LoVo (cell line): ENCODE results near the gene ABRAXAS1.
A peak's percentile ranks its signal among the peaks of the same experiment; 100 is the strongest.
"Not testable (repeated sequence)": the region's sequence is repeated elsewhere in the genome, so short reads cannot be mapped to it uniquely, and the experiment has no call there.

ENCODE experiments used
- DNase-seq: peaks from one replicate; pipeline ENCODE4 v3.0.0-alpha.2; 2016; ENCODE audit warnings: low spot score

ABRAXAS1 gene

GRCh38 chr4:83484500-83485461 is at the start of gene ABRAXAS1:
Gene ABRAXAS1 (minus strand): TSS chr4:83485100. CDS start chr4:83485072, 28 bp downstream.
- DNase-seq, result peak; percentile 94

DNA sequence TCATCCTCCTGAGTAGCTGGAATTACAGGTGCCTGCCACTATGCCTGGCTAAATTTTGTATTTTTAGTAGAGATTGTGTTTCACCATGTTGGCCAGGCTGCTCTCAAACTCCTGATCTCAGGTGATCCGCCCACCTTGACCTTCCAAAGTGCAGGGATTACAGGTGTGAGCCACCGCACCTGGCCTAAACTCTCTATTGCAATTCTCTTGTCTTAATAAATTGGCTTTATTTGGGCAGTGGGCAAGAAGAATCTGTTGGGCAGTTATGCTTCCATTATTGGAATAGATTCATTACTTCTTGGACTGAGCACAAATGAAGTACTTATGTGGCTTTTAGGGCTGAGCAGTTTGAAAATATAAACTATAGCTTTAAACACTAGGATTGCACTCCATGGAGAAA is 42.8 kb upstream of the ABRAXAS1 start:
- no peak for DNase-seq

- DNase-seq, result no peak
Measured at GRCh38 chr4:83522239-83522638, 37.3 kb upstream of the ABRAXAS1 start.

DNA sequence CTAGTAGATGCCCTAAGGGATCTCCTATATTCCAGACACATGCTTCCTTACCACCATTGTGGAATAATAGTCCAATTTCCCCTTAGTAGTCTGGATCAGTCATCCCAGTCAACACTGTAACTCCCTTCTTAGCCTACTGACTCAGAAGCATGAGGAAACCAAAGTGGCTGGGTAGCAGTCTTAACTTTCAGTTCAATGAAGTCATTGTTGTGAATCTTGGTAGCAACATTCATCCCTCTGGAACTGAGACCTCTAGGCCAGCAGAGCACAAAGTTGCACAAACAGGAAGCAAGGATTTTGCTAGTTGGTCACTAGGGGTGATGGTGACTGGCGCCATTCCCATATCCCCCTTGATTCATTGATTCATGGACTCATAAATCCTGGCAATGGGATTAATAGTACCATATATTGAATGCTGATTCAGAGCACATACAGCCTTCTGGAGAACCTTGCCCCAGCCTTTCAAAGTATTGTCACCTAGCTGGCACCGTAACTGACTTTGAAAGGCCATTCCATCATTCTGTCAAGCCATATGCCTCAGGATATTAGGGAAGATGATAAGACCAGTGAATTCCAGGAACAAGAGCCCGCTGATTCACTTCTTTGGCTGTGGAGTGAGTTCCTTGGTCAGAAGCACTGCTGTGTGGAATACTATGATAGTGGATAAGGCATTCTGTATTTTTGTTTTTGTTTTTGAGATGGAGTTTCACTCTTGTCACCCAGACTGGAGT is 31.3 kb upstream of the ABRAXAS1 start:
- DNase-seq, result no peak

DNA sequence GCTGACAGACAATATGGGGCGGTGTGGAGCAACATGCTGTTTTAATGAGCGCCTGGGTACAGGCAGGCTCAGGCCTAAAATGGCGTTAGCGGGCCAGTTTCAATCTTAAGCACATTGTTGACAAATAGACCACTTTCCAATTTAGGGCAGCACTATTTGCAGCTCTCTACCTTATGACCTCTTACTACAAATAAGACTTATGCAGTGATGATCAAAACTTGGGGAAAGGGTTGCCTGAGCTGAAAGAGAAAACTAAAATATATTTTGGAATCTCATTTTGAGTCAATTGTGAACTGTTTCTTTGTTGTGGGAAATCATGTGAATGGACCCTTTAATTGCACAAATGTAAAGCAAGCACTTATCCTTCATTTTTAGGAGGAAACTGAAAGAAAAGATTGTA is 25.5 kb upstream of the ABRAXAS1 start:
- DNase-seq, result no peak

DNA sequence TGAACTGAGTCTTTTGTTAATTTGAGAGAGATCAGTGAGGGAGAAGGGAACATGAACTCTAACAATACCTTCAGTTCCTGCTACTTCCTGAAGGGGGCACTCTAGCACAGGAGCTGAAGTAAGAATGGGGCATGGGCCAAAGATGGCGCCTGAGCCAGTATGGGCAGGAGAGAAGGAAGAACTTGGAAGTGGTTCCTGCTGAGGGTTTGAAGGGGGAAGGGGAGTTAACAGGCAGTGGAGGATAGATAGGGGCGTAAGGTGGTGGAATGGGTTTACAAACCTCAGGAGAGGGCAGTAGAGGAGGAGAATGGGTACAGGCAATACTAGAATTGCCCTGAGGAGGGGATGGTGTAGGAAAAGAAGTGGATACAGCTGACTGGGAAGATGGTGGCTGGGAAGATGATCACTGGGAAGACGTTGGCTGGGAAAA is 24.3 kb upstream of the ABRAXAS1 start:
- DNase-seq, result peak; percentile 46

DNA sequence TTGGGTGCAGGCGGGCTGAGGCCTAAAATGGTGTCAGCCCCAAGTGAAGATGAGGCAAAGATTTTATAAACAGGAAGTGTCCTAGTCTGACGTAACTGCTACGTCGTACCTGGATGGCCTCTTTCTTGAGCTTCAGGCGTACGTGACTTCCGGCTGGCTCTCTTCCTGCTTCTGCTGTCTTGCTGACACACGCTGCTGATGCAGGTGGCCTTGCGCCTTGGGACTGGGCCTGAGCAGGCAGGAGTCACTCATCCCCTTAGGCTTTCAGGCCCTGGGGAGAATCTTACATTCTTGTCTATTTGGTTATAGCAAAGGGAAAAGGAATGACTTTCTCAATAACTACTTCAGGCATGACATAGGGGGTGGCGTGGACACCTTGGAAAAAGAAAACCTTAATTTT is 20.1 kb upstream of the ABRAXAS1 start:
- DNase-seq, result no peak

GRCh38 chr4:83504503-83504902 is 19.6 kb upstream of the ABRAXAS1 start:
- no peak for DNase-seq

- DNase-seq, result no peak
Measured at GRCh38 chr4:83503974-83504373, 19.1 kb upstream of the ABRAXAS1 start.

- not testable (repeated sequence) for DNase-seq
Measured at GRCh38 chr4:83501671-83502070, 16.8 kb upstream of the ABRAXAS1 start.

GRCh38 chr4:83498187-83498586 is 13.3 kb upstream of the ABRAXAS1 start:
- DNase-seq, result no peak

DNA sequence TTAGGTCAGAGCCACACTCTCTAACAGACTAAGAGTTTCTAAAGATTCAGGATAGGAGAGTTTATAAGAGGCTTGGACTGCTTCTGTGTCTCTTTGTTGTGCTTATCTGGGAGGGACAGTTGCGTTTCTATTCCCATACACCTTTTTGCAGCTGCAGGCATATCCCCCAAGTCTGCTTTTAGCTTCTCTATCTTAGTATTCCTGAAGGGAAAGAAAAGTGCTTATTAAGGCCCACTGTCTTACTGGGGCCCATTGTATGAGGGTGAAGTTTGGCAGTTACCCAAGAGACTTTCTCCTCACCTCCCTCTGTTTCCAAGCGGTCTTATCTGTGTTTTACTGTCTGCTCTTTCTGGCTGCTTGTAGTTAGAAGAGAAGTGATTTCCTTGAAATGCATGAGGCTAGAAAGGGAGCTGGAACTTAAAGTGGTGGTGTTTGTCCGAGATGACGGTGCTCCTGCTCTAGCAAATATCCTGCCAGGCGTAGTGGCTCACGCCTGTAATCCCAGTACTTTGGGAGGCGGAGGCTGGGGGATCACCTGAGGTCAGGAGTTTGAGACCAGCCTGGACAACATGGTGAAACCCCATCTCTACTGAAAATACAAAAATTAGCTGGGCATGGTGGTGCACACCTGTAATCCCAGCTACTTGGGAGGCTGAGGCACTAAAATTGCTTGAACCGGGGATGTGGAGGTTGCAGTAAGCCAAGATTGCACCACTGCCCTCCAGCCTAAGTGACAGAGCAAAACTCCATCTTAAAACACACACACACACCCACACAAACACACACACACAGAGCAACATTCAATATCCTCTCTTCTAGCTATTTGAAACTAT is 11.4 kb upstream of the ABRAXAS1 start:
- DNase-seq, result not testable (repeated sequence)

- DNase-seq, result peak; percentile 31
Measured at GRCh38 chr4:83490876-83491450, 6.1 kb upstream of the ABRAXAS1 start.

GRCh38 chr4:83489711-83490326 is 4.9 kb upstream of the ABRAXAS1 start:
- no peak for DNase-seq

DNA sequence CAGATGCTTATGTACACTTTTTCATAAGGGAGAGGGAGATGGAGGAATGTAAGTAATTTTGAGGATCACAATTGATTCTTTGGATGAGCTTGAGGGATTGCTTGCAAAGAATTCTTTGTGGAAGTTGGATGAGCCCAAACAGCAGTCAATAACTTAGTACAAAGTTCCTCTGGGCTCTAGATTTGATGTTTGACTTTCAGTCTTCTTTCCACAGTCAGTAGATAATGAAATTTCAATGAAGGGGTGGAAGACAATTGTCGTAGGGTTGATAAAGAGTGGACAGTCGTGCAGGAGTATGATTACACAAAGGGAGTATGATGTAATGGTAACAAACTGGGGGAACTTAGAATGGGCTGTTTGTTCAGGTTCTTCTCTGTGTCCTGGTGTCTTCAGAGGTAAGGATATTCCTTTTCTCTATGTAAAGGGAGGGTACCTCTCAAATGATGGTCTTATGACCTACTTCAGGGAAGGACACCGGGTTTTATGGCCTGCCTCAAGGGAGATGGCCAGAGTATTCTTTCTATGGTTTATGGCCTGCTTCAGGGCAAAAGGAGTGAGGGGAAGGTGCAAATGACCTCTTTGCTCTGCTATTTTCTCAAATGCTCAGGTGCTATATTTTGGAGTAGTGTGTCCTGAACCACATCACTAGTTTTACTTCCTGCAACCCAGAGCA is 1.7 kb upstream of the ABRAXAS1 start:
- DNase-seq, result no peak

- no peak for DNase-seq
Measured at GRCh38 chr4:83473966-83474365, 10.9 kb downstream of the ABRAXAS1 start.

- no peak for DNase-seq
Measured at GRCh38 chr4:83473423-83473822, 11.5 kb downstream of the ABRAXAS1 start.

DNA sequence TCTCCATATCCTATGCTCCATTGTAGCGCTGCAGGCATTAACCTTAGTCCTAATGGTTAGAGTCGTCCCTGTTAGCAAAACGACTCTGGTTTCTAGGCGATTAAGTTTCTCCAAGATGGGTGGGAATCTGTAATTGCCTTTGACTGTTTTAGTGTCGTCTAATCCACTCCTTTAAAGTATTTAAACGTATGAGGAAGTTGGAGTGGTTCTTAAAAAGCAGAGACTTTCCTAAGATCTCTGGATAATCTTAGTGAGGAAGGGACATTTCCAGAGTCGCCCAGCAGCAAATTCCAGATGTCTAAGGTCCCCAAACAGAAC is 28.8 kb downstream of the ABRAXAS1 start:
- DNase-seq, result no peak

DNA sequence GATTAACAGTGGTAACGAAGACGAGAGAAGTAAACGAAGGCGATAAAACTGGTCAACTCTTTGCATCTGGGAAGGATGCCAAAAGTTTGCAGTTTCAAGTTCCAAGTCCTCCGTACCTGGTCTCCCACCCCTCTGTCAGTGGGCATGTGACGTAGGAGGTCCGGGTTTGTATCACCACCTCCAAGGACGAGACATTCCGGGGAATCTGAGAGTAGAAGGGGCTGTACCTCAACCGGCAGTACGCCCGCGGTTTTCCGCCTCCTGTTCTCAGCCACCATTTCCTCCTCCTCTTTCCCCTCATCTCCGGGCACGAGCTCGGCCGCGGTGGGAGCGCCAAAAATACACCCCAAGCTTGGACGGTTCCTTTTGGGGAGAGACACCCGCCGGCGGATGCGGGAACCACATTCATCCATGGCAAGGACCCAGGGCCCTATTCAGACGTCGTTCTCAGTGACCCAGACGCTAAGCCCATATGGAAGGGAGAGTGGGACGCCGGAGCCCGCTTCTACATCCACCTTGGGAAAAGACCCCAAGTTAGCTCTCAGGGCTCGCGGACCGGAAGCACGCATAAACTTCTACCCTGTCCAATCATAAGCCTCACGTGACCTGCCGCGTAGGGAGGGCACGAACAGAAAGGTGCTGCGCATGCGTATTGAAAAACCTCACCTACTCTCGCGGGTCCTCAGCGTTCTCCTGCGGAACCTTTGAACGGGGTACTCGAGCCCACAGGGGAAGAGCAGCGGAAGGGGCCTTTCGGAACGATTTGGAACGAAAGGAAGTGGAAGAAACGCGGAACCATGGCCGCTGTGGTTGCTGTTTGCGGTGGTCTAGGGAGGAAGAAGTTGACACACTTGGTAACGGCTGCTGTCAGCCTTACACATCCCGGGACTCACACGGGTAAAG is 29.4 kb downstream of the ABRAXAS1 start, which contains the start of the genes HELQ and MRPS18C:
HELQ (minus strand) TSS at position 543 of the 903 bp plus-strand sequence; CDS start at position 413, 130 bp downstream.
MRPS18C (plus strand) TSS at position 778 of the 903 bp plus-strand sequence; CDS start at position 798, 20 bp downstream.
- peak; percentile 99 for DNase-seq
